ENCODE measurements around the gene SUPT5H. TPM values are rescaled to one million over a fixed set of nuclear protein-coding genes. Genes with fewer than 3 reads are reported as not detected.

SUPT5H gene
- total and polyA plus RNA-seq, 10 of the 15 experiments (the other 5 are each of a cell fraction or from before 2014, with no cell fraction given), result 27.2 to 194 (median 83.6) TPM

DNA sequence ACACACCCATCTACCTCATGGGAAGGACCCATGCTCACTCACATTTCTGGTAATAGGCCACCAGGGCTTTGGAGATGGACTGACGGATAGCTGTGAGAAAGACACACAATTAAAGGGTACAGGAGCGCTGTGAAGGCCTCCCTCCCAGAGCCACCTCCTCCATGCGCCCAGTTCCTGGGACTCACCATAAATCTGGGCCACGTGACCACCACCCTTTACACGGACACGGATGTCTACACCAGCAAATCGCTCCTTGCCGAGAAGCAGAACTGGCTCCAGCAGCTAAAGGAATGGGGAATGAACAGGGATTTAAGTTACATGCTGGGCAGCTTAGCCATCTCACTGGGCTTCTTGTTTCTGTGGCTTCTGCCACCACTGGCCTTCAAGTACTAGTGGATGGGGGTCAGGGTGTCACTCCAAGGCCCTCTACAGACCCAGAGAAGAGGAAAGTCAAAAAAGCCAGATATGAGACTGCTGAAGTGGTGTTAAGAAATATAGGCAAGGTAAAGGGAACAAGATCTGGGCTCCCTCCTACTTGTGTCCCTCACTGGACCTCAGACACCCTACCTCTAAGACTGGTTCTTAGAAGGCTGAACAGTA, 11.8 kb upstream of the SUPT5H start (continued):
- TF ChIP-seq, protein P1, sequence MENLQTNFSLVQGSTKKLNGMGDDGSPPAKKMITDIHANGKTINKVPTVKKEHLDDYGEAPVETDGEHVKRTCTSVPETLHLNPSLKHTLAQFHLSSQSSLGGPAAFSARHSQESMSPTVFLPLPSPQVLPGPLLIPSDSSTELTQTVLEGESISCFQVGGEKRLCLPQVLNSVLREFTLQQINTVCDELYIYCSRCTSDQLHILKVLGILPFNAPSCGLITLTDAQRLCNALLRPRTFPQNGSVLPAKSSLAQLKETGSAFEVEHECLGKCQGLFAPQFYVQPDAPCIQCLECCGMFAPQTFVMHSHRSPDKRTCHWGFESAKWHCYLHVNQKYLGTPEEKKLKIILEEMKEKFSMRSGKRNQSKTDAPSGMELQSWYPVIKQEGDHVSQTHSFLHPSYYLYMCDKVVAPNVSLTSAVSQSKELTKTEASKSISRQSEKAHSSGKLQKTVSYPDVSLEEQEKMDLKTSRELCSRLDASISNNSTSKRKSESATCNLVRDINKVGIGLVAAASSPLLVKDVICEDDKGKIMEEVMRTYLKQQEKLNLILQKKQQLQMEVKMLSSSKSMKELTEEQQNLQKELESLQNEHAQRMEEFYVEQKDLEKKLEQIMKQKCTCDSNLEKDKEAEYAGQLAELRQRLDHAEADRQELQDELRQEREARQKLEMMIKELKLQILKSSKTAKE (IDR thresholded peaks at IDR 0.05; ENCODE audit: low read depth, poor library complexity, severe bottlenecking), result no peak
- no peak for TF ChIP-seq TAF1 (IDR thresholded peaks at IDR 0.05; ENCODE audit: borderline replicate concordance, low read depth, low read length)
- TF ChIP-seq, protein P2, sequence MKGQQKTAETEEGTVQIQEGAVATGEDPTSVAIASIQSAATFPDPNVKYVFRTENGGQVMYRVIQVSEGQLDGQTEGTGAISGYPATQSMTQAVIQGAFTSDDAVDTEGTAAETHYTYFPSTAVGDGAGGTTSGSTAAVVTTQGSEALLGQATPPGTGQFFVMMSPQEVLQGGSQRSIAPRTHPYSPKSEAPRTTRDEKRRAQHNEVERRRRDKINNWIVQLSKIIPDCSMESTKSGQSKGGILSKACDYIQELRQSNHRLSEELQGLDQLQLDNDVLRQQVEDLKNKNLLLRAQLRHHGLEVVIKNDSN (IDR thresholded peaks at IDR 0.05; ENCODE audit: borderline replicate concordance, extremely low read length, insufficient read depth, low read depth, low read length), result no peak
- TF ChIP-seq STAT3 (IDR thresholded peaks at IDR 0.05; ENCODE audit: low read depth, low read length), result no peak
- no peak for TF ChIP-seq HDAC6 (IDR thresholded peaks at IDR 0.05; ENCODE audit: unreplicated experiment)
- no peak for TF ChIP-seq KDM1A (IDR thresholded peaks at IDR 0.05; ENCODE audit: borderline replicate concordance)

All from GM12878 (cell line).